Activated gamma-delta T cell treated with anti-CD3 and anti-CD28 coated beads, Interleukin-2, amount 50 U/mL, for 16 hours (primary cell): ENCODE results near the gene PAF1.
A peak's percentile ranks its signal among the peaks of the same experiment; 100 is the strongest.

Source experiments
- DNase-seq: peaks from one replicate; pipeline ENCODE4 v3.0.0-alpha.2; 2020; ENCODE audit warnings: low read depth

The PAF1 gene

DNA sequence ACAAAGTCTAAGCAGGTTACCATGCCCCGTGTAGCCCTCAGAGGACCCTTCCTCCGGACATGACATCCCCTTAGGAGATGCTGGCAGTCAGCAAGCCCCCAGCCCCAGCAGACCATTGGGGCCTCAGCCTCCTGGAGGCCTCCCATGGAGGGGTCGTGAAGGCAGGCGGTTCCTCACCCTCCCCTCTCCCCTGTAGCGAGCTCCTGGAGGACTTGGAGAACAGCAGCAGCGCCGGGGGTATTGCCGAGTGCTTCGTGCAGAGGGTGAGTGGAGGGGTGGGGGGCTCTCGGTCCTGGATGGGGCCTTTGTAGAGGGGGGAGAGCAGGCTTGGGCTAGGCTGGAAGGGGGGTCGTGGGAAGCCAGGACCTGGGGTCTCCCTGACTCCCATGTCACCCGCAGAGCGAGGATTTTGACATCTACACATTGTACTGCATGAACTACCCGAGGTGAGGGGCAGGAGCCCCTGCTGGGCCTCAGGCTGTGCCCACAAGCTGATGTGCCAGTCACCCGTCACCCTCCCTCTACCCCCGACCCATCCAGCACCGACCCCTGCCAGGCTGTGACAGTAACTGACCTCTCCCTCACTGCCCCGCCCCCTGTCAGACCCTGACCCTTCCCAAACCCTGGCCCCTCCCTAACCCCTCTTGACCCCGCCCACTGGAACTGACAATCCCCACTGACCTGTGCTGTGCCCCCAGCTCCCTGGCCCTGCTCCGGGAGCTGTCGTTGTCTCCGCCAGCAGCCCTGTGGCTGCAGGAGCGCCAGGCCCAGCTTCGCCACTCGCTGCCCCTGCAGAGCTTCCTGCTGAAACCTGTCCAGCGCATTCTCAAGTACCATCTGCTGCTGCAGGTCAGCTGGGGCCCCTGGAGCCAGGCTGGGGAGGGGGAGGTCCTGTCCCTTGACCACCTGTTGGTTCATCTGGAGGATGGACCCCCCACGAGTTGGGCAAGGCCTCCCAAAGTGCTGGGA lies 25.5 kb upstream of the PAF1 start:
- DNase-seq: no peak

DNA sequence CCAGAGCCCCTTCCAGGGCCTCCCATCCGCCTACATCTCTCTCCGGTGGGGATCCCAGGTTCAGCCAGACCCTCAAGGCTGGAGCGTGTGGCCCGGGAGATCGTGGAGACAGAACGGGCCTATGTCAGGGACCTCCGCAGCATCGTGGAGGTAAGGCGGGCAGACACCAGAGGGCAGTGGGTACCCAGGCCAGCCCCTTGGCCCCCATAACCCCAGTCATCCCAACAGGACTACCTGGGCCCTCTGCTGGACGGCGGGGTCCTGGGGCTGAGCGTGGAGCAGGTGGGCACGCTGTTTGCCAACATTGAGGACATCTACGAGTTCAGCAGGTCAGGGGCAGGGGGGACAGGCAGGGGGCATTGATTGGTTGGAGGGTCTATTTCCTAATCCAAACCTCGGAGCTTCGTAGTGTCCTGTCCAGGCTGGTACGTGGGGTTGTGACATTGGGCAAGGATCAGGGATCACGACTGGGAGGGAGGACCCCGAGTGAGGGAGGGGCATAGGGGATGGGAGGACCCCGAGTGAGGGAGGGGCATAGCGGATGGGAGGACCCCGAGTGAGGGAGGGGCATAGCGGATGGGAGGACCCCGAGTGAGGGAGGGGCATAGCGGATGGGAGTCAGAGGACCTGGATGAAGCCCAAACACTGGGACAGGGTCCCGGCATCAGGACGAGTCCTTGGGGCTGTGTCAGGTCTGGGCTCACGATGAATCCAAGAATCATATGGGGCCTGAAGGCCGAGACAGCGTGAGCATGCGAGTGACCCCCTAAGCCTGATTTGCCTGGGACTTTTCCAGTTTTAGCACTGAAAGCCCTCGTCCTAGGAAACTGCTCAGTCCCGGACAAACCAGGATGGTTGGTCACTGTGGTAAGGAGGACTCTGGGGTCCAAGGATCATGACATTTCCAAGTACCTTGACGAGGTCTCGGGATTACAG lies 24.5 kb upstream of the PAF1 start:
- DNase-seq: no peak

DNA sequence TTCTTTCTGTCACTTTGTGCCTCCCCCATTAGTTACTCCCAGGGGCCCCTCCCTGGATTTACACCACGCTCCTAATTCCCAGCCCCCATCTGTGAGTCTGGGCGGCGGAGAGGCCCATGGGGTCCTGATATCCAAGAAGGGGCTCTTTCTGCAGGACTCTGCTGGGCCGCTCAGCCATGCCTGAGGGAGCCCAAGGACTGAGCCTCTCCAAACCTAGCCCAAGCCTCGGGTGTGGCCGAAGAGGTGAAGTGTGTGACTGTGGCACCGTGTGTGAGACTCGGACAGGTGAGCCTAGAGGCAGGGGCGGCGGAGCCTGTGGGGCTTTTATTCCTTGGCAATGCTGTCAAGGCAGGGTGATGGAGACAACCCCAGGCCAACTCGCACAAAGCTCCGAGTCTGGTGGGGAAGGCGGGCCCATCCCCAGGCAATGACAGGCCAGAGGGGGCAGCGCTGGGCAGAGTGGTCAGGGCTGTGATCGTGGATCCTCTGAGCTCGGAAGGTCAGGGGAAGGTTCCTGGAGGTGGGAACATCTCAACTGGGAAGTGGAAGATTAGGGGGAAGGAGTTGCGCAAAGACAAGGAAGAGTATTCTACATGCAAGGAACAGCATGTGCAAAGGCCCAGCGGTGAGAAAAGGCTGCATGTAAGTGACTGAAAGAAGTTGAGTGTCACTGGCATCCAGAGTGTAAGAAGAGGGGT lies 23.2 kb upstream of the PAF1 start:
- no peak for DNase-seq

DNA sequence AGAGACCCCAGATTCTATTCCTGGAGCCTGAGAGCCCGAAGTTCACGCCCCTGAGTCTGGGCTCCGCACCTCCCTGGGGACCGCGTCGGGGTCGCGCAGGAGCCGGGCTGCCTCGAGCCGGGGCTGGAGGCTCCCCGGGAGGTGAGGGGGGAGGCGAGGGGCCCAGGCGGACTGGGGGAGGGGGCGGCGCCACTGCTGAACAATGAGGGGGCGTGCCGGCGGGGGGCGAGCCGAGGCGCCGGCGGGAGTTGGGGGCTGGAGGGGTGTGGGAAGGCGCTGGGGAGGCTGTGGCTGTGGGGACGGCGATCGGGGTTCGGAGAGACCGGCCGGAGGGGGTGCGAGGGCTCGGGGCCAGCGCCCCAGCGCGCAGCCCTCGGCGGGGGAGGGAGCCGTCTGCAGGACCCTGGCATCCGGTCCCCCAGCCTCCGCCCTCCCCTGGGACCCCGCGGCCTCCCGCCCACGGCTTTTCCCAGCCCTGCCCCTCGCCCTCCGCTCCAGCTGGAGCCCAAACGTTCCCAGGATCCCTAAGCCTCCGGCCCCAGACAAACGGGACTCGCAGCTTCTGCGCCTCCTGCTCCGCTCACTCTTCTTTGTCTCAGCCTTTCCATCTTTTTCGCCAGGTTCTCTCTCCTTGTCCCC lies 22.5 kb upstream of the PAF1 start:
- DNase-seq: no peak

- DNase-seq: no peak
These were observed 22.0 kb upstream of the PAF1 start for GRCh38 chr19:39412867-39413271.

DNA sequence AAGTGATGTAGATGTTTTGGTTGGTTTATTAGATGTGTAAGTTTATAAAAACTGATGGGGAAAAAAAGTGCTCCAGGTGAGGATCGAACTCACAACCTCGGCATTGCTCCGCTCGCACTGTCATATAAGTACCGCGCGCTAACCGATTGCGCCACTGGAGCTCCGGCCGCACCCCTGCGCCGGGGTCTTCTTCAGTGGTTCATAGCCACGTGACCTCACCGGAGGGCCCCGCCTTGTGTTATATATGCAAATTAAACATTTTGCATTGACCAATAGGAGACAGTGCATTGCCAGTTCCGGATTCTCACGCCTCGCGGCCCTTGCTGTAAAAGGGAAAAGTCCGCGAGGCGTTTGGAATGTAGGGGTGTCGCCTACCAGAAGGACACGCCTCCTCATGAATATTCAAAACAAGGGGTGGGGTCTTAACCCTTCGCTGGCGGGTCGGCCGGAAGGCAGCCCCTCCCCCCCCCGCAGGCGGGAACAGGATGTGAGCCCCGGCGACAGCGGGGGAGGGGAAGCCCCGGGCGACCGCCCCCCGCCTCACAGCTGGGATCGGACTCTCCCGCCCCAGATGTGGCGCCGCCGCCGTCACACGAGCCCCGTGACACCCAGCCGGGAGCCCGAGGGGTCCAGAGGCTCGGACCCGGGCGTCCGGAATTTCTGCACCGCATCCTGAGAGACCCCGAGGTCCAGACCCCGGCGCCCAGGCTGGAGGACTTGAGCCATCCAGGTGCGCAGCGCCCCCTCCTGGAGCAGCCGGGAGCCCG lies 21.4 kb upstream of the PAF1 start, which contains the start of gene PLEKHG2:
Gene PLEKHG2 (plus strand): TSS at position 570 of the 767 bp plus-strand sequence. CDS start 1,418 bp downstream, outside the sequence.
- peak; percentile 97 for DNase-seq

- DNase-seq: peak; percentile 85
These were observed 20.9 kb upstream of the PAF1 start for GRCh38 chr19:39411832-39412099.

DNA sequence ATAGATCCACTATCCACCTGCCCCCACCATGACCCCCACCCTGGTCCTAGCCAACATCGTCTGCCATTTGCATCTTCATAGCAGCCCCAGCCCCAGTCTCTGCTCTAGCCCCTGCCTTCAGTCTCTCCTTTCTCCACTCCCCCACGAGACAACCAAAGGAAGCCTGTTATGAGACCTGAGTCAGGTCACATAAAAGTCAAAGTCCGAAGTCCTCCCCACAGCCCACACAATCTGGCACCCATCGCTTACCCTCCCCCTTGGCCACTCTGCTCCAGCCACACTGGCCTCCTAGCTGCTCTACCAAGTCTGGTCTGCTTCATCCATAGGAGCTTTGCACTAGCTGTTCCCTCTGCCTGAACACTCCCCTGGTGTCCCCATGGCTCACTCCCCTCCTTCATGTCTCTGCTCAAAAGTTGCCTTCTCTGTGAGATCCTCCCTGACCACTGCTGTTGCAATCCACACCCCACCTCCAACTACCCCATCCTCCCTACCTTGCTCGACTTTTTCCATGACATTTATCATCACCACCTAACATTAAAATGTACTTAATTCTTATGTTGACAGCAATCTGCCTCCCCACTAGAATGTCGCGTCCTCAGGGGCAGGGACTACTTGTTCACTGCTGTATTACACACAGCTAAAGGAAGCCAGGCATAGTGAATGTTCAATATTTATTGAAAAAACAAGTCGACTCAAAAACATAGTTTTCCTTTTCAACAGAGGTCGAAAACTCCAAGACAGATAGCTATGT lies 20.4 kb upstream of the PAF1 start:
- no peak for DNase-seq

- DNase-seq: no peak
These were observed 19.9 kb upstream of the PAF1 start for GRCh38 chr19:39410831-39411080.

DNA sequence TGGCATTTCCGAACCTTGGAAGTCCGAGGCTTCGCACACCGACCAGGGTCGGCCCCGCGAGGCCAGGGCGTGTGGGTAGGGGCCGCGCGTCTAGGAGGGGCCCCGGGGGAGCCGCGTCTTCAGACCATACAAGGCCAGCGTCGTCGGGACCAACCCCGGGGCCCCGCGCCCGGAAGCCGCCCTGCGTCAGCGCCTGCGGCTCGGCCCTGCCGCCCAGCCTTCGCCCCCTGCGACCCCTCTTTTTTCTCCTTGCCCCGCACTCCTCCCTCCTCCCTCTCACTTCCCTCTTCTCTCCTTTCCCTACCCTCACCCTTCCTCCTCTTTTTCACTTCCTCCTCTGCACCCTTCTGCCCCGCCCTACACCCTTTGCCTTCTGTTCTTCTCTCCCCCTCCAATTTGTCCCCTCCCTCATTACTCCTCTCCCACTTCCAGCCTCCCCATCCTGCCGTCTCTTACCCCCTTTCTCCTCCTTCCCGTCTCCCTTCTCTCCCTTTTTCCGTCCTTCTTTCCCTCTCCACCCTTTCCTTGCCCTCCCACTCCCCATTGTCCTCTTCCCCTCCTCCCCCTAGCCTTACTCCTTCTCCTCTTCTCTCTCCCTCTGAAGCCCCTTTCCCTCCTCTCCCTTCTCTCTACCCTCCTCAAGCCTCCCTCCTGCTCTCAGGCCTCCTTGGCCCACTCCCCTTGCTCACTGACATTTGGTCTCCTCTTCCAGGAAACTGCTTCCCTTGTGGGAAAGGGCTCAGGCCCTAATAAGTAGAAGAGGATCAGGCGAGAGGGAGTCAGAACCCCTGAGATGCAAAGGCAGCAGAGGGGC lies 19.3 kb upstream of the PAF1 start:
- DNase-seq: peak; percentile 51

GRCh38 chr19:39409208-39410016 lies 18.5 kb upstream of the PAF1 start:
- peak; percentile 64 for DNase-seq

GRCh38 chr19:39408392-39409207 lies 17.7 kb upstream of the PAF1 start:
- DNase-seq: no peak

DNA sequence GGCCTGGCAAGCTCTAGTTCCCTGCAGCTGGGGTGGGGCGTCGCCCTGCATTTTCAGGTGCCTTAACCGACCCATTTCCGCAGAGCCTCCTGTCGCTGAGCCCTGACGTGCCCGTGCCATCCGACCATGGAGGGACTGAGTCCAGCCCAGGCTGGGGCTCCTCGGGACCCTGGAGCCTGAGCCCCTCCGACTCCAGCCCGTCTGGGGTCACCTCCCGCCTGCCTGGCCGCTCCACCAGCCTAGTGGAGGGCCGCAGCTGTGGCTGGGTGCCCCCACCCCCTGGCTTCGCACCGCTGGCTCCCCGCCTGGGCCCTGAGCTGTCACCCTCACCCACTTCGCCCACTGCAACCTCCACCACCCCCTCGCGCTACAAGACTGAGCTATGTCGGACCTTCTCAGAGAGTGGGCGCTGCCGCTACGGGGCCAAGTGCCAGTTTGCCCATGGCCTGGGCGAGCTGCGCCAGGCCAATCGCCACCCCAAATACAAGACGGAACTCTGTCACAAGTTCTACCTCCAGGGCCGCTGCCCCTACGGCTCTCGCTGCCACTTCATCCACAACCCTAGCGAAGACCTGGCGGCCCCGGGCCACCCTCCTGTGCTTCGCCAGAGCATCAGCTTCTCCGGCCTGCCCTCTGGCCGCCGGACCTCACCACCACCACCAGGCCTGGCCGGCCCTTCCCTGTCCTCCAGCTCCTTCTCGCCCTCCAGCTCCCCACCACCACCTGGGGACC lies 16.9 kb upstream of the PAF1 start:
- DNase-seq: no peak

DNA sequence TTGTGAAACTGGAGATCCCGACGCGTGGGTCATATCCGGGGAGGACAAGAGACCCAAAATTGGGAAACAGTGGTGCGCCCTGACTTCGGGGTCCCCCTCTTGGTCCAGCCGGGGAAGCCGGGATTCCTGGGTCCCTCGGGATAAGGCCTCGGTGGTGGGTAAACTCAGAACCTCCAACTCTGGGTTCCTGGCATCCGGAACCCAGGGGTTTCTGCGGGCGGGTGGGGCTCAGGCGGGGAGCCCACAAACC lies 16.4 kb upstream of the PAF1 start:
- no peak for DNase-seq

DNA sequence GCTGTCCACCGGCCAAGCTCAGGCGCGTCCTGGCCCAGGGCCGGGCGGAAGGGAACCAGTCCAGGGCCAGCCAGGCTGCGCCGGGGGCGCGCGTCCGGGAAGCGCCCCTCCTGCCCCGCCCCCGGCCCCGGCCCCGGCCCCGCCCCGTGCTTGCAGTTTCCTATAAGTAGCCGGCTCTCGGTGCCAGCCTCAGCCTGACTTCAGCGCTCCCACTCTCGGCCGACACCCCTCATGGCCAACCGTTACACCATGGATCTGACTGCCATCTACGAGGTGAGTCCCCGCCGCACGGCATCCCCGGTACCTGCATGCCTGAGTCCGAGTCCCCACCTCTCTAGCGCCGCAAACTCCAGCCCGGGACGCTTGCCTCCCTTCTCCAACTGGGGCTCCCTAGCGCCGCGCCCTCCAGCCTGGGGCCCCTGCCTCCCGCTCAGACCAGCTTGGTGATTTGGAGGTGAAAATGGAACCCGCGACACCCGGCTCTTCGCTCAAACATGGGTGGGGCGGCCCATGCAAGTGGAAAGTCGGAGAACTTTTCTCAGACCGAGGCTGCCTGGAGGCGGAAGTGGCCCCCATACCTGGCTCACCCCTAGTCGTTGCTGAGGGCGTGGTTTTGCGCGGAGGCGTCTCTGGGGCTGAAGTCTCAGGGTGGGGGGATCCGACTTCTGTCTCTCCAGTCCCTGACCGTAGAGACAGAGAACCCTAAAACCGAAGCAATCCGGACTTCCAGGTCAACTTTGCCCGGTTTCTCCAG lies 15.9 kb upstream of the PAF1 start, which contains the start of gene ZFP36:
Gene ZFP36 (plus strand): TSS at position 192 of the 754 bp plus-strand sequence. CDS start 58 bp downstream, at position 250.
- peak; percentile 81 for DNase-seq

DNA sequence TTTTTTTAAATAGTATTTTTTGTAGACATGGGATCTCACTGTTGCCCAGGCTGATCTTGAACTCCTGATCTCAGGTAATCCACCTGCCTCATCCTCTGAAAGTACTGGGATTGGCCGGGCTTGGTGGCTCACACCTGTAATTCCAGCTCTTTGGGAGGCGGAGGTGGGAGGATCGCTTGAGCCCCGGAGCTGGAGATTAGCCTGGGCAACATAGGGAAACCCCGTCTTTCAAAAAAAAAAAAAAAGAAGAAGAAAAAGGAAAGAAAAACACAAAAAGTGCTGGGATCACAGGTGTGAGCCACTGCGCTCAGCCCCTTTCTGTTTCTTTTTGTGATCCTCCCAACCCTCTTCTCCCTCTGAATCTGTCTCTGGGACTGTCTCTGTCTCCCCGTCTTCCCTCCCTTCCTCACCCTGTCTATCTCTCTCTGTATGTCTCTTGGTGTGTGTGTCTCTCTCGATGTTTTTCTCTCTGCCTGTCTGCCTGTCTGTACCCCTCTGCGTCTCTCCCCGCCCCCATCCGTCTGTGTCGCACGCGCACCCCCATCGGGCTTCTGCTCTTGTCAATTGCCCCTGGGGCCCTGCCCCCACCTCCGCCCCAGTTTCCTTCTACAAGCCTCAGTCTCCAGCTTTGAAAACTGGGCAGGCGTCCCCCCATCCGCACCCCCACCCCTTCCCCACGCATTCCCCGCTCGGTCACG lies 15.2 kb upstream of the PAF1 start:
- DNase-seq: peak; percentile 73
